Testis (tissue), 3 donors: ENCODE results near the gene CAPZA2. TPM values are rescaled to one million over a fixed set of nuclear protein-coding genes. Genes with fewer than 3 reads are reported as not detected.

Source experiments
- DNase-seq: peaks from one replicate; pipeline ENCODE4 v3.0.0-alpha.2; 2019
- H3K27ac ChIP-seq, 2 donors: fragments of 200-600 bp; sonication (generic); one replicate each; pipeline ENCODE4 v1.5.1; 2019
- H3K27me3 ChIP-seq: fragments of 200-600 bp; sonication (generic); one replicate; pipeline ENCODE4 v1.5.1; 2019
- H3K36me3 ChIP-seq: fragments of 200-600 bp; sonication (generic); one replicate; pipeline ENCODE4 v1.5.1; 2017; ENCODE audit warnings: low read depth; ENCODE audit errors: missing control alignments
- H3K4me1 ChIP-seq: fragments of 200-600 bp; sonication (generic); one replicate; pipeline ENCODE4 v1.5.1; 2019
- H3K4me3 ChIP-seq, 2 donors: fragments of 200-600 bp; sonication (generic); one replicate each; pipeline ENCODE4 v1.5.1; 2017 to 2019
- H3K9me3 ChIP-seq: fragments of 200-600 bp; sonication (generic); one replicate; pipeline ENCODE4 v1.5.1; 2017
- CTCF ChIP-seq, 3 experiments: fragments of 450-650 bp in 2 of 3; fragments of 200-600 bp in 1 of 3; sonication (generic) in 1 of 3; IDR thresholded peaks; one replicate each; pipeline ENCODE4 v1.5.1; 2016 to 2019; ENCODE audit warnings: antibody characterized with exemption in 3 of 3, mild to moderate bottlenecking in 2 of 3, moderate library complexity in 1 of 3
- POLR2A ChIP-seq: fragments of 450-650 bp; IDR thresholded peaks from one replicate; pipeline ENCODE4 v1.6.1; 2017; ENCODE audit warnings: antibody characterized with exemption, mild to moderate bottlenecking, moderate library complexity
- WGBS, 2 donors: methylation state at CpG; one replicate each; pipeline ENCODE4 v1.1.5; 2018; 5-methylcytosine and 5-hydroxymethylcytosine counted together
- intact Hi-C: fragments of 100-400 bp; cut with DNase I; formaldehyde crosslinking; loops from one replicate; pipeline ENCODE4 v1.15.1; 2023; ENCODE audit warnings: low total_unique reads
- polyA plus RNA-seq: library from polyadenylated mRNA; stranded (reverse); fragments of 350-450 nt; fragmentation: Illumina TruSeq; extraction: RNeasy Lipid Tissue Mini Kit (QIAGEN cat#74804); gene quantifications from one replicate; pipeline ENCODE4 v1.2.3, GENCODE V29; 2014; ENCODE audit warnings: low read depth, low replicate concordance; ENCODE audit not compliant: insufficient read depth
- total RNA-seq, 2 donors: library from RNA; depleted of rRNA; stranded (reverse); fragments of >200 nt; gene quantifications; one replicate each; pipeline ENCODE4 v1.2.3, GENCODE V29; 2016

CAPZA2 gene
- total and polyA plus RNA-seq, 3 donors from 2014 or later = 57.9 to 69.4 (median 69.4) TPM

DNA sequence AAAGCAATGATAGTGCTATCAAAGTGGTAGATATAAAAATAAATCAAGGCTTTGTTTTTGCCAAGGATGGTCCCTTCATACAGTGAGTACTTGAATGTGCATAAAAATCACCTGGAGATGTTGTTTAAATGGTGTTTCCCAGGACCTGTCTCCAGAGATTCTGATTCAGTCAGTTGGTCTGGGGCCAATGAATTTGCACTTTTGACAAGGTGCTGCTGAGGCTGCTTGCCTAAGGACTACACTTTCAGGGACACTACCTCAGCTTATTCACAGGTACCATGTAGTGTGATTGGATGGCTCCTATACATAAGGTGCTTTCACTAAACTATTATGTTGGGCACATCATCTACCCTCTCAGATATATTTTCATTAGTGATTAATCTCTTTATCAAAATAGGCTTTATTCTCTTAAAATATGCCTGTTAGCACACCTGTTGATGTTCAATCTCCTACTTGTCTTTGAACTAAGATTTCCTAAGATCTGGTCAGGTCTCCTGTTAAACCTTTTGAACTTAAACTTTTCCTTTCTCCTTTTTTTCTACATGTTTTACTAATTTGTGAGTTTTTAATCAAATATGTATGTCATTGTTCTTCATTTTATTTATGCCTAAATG lies 24.3 kb downstream of the CAPZA2 start:
- H3K27me3 ChIP-seq = no peaks in the 10 kb centered on the region
- DNase-seq = no peak
- intact Hi-C loops = no loop called here
- no peaks in the 10 kb centered on the region for H3K36me3 ChIP-seq
- H3K4me3 ChIP-seq = no peak overlapping the region
- no peak overlapping the region for H3K27ac ChIP-seq
- H3K9me3 ChIP-seq = no peaks in the 10 kb centered on the region
- no peaks in the 10 kb centered on the region for H3K4me1 ChIP-seq
- TF ChIP-seq CTCF (IDR thresholded peaks at IDR 0.05) = no peak
- no peak for TF ChIP-seq POLR2A

GRCh38 chr7:116888895-116889294 lies 26.5 kb downstream of the CAPZA2 start:
- no peak for TF ChIP-seq POLR2A
- no peak for TF ChIP-seq CTCF (IDR thresholded peaks at IDR 0.05)
- Histone ChIP-seq H3K36me3 (no peaks in the 10 kb centered on the region), H3K27me3 (no peaks in the 10 kb centered on the region), H3K27ac (no peak overlapping the region), H3K9me3 (no peaks in the 10 kb centered on the region), H3K4me1 (no peaks in the 10 kb centered on the region), H3K4me3 (no peak overlapping the region)
- 72 to 78% methylated on average over 3 of the region's 3 CpGs for WGBS, 2 donors
- no peak for DNase-seq
- intact Hi-C loops = no loop called here

DNA sequence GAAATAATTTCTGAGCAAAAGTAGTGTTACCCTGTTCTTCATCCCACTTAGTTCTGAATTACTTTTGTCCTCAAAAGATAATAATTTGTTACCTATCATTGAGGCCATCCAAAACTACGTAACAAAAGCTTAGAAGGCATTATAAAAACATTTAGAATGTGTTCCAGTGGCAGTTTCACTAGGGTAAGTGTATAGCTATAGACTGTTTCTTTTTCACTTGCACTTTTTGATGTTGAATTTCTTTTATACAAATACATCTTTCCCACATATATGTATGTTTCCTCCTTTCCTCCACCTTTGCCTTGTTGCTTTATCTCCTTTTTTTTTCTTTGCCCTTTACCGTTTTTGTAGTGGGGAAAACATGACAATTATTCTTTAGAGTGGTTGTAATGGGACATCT lies 33.5 kb downstream of the CAPZA2 start:
- WGBS, 2 donors = 35 to 58% methylated on average over 2 of the region's 2 CpGs
- TF ChIP-seq CTCF (IDR thresholded peaks at IDR 0.05) (no peak), POLR2A (no peak)
- no peaks in the 10 kb centered on the region for H3K36me3 ChIP-seq
- intact Hi-C loops = no loop called here
- H3K4me1 ChIP-seq = no peaks in the 10 kb centered on the region
- no peaks in the 10 kb centered on the region for H3K9me3 ChIP-seq
- H3K27ac ChIP-seq = no peak overlapping the region
- no peak overlapping the region for H3K4me3 ChIP-seq
- no peaks in the 10 kb centered on the region for H3K27me3 ChIP-seq
- no peak for DNase-seq

GRCh38 chr7:116897661-116898060 lies 35.3 kb downstream of the CAPZA2 start:
- Histone ChIP-seq H3K27ac (no peak overlapping the region), H3K9me3 (no peaks in the 10 kb centered on the region), H3K4me3 (no peak overlapping the region), H3K4me1 (no peaks in the 10 kb centered on the region), H3K36me3 (no peaks in the 10 kb centered on the region), H3K27me3 (no peaks in the 10 kb centered on the region)
- no peak for DNase-seq
- no peak for TF ChIP-seq CTCF (IDR thresholded peaks at IDR 0.05)
- no peak for TF ChIP-seq POLR2A
- intact Hi-C loops = no loop called here
- 89 to 92% methylated on average over 4 of the region's 4 CpGs for WGBS, 2 donors

DNA sequence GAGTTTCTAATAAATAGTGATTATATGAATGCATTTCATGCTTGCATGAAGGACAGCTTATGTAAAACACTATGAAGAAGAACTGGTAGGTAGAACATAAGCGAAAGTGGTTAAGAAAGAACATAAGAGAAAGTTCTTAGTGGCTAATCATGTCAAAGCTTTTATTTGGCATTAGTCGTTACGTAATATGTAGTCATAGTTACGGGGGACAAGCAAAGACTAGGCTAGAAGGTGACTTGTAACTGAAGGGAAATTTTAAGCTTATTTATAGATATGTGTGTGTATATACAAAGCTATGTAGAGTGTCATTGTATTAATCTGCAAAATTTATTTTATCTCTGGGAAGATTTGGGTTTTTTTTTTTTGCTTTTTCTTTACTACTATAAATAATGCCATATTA lies 36.9 kb downstream of the CAPZA2 start:
- intact Hi-C loops = no loop called here
- WGBS, 2 donors = 94 to 95% methylated on average over 4 of the region's 4 CpGs
- Histone ChIP-seq H3K4me3 (no peak overlapping the region), H3K9me3 (no peaks in the 10 kb centered on the region), H3K27me3 (no peaks in the 10 kb centered on the region), H3K4me1 (no peaks in the 10 kb centered on the region), H3K27ac (no peak overlapping the region), H3K36me3 (no peaks in the 10 kb centered on the region)
- DNase-seq = no peak
- TF ChIP-seq CTCF (IDR thresholded peaks at IDR 0.05) = no peak
- TF ChIP-seq POLR2A = no peak
